H1 (cell line): ENCODE results near the gene CHCHD3. TPM values are rescaled to one million over a fixed set of nuclear protein-coding genes. Genes with fewer than 3 reads are reported as not detected.

Experiments used
- CTCF ChIA-PET: fragments of 300-600 bp; sonication (Branson Sonifier 250); formaldehyde crosslinking; loops from one replicate; lab custom pipeline; 2021; ENCODE audit not compliant: partially characterized antibody; lab: Charles Lee
- POLR2A ChIA-PET: fragments of 300-600 bp; sonication (Branson Sonifier 250); formaldehyde crosslinking; loops from one replicate; lab custom pipeline; 2021; ENCODE audit warnings: inconsistent platforms; ENCODE audit not compliant: partially characterized antibody; lab: Charles Lee
- DNase-seq, 2 experiments: peaks; one replicate each; pipeline versions ENCODE4 v3.0.0 to v3.0.0-alpha.2; 2010 to 2022; ENCODE audit warnings: low spot score in 2 of 2, low read depth in 1 of 2, mixed read lengths in 1 of 2
- FAIRE-seq: peaks from 2 replicates; lab custom pipeline; 2011; peaks lifted over from hg19 to GRCh38; lab: Jason Lieb, UNC
- H2AFZ ChIP-seq: 2 replicates; pipeline ENCODE4 v1.8.1; 2012; ENCODE audit warnings: low read length, inconsistent platforms
- H2AK5ac ChIP-seq: 2 replicates; pipeline ENCODE4 v1.6.1; 2013; ENCODE audit warnings: low read depth, low read length
- H2BK120ac ChIP-seq: replicated peaks from 2 replicates; pipeline ENCODE3; 2013; ENCODE audit warnings: low read depth, low read length, inconsistent platforms
- H2BK12ac ChIP-seq: 2 replicates; pipeline ENCODE4 v1.6.1; 2013; ENCODE audit warnings: low read depth, low read length
- H2BK15ac ChIP-seq: 2 replicates; pipeline ENCODE4 v1.6.1; 2013; ENCODE audit warnings: low read length
- H2BK20ac ChIP-seq: 2 replicates; pipeline ENCODE4 v1.6.1; 2013; ENCODE audit warnings: low read length
- H2BK5ac ChIP-seq: 2 replicates; pipeline ENCODE4 v1.6.1; 2013; ENCODE audit warnings: low read depth, low read length
- H3K14ac ChIP-seq: 2 replicates; pipeline ENCODE4 v1.6.1; 2013; ENCODE audit warnings: inconsistent platforms; ENCODE audit not compliant: insufficient read length
- H3K18ac ChIP-seq: 2 replicates; pipeline ENCODE4 v1.6.1; 2013; ENCODE audit warnings: low read length; ENCODE audit errors: extremely low read depth
- H3K23ac ChIP-seq: 2 replicates; pipeline ENCODE4 v1.6.1; 2013; ENCODE audit warnings: inconsistent platforms; ENCODE audit not compliant: insufficient read length
- H3K23me2 ChIP-seq: 2 replicates; pipeline ENCODE4 v1.6.1; 2013; ENCODE audit warnings: low read depth, low read length
- H3K27ac ChIP-seq: 2 replicates; pipeline ENCODE4 v1.6.1; 2011; ENCODE audit warnings: low read depth, low read length, inconsistent platforms
- H3K27me3 ChIP-seq, 4 experiments: replicated peaks in 1 of 4; 1 replicate in 1 of 4; 2 replicates in 3 of 4; pipeline versions ENCODE4 v1.6.1 to v1.8.1; 2011 to 2013; ENCODE audit warnings: low read length in 3 of 4, mild to moderate bottlenecking in 3 of 4, inconsistent platforms in 2 of 4, mixed read lengths in 2 of 4, moderate library complexity in 1 of 4; ENCODE audit not compliant: control insufficient read depth in 3 of 4, insufficient read depth in 3 of 4; ENCODE audit errors: extremely low read depth in 1 of 4
- H3K36me3 ChIP-seq, 4 experiments: 2 replicates each; pipeline versions ENCODE4 v1.6.1 to v1.8.1; 2011 to 2013; ENCODE audit warnings: mild to moderate bottlenecking in 4 of 4, low read length in 3 of 4, moderate library complexity in 2 of 4, control low read depth in 1 of 4, inconsistent platforms in 1 of 4; ENCODE audit not compliant: insufficient read depth in 4 of 4, control insufficient read depth in 2 of 4
- H3K4ac ChIP-seq: replicated peaks from 2 replicates; pipeline ENCODE3; 2013; ENCODE audit warnings: low read length, low read depth, mixed read lengths, inconsistent platforms; ENCODE audit not compliant: insufficient read length
- H3K4me1 ChIP-seq, 4 experiments: replicated peaks in 1 of 4; 1 replicate in 1 of 4; 2 replicates in 3 of 4; pipeline versions ENCODE4 v1.6.1 to v1.8.1; 2011 to 2013; ENCODE audit warnings: low read length in 3 of 4, inconsistent platforms in 2 of 4, mixed read lengths in 1 of 4; ENCODE audit not compliant: insufficient read depth in 4 of 4, control insufficient read depth in 3 of 4
- H3K4me2 ChIP-seq, 2 experiments: 2 replicates each; pipeline versions ENCODE4 v1.6.1 to v1.8.1; 2011 to 2013; ENCODE audit warnings: low read depth in 2 of 2, low read length in 2 of 2, control low read depth in 1 of 2, inconsistent platforms in 1 of 2, mild to moderate bottlenecking in 1 of 2; ENCODE audit not compliant: insufficient read depth in 1 of 2
- H3K4me3 ChIP-seq, 4 experiments: fragments of 200-600, 300-600 bp in 1 of 4; sonication (generic), shearing (Covaris generic), sonication (Bioruptor Twin) in 1 of 4; 2 replicates each; pipeline versions ENCODE4 v1.5.1 to v1.8.1; 2011 to 2016; ENCODE audit warnings: low read length in 4 of 4, low read depth in 3 of 4, control low read depth in 2 of 4, inconsistent platforms in 2 of 4, mild to moderate bottlenecking in 2 of 4, mixed read lengths in 1 of 4, moderate library complexity in 1 of 4; ENCODE audit not compliant: insufficient read depth in 2 of 4; ENCODE audit errors: extremely low read depth in 1 of 4
- H3K56ac ChIP-seq: replicated peaks from 2 replicates; pipeline ENCODE3; 2013; ENCODE audit warnings: low read depth, mild to moderate bottlenecking, mixed read lengths, low read length, inconsistent platforms; ENCODE audit not compliant: insufficient read length
- H3K79me1 ChIP-seq: 2 replicates; pipeline ENCODE4 v1.6.1; 2013; ENCODE audit warnings: low read depth, low read length, control low read depth
- H3K79me2 ChIP-seq, 2 experiments: 2 replicates each; pipeline versions ENCODE4 v1.6.1 to v1.8.1; 2012 to 2013; ENCODE audit warnings: low read length in 2 of 2, mild to moderate bottlenecking in 2 of 2, inconsistent platforms in 1 of 2; ENCODE audit not compliant: insufficient read depth in 2 of 2, control insufficient read depth in 1 of 2
- H3K9ac ChIP-seq, 4 experiments: replicated peaks in 1 of 4; 1 replicate in 1 of 4; 2 replicates in 3 of 4; pipeline versions ENCODE4 v1.6.1 to v1.8.1; 2011 to 2013; ENCODE audit warnings: low read depth in 3 of 4, low read length in 3 of 4, control low read depth in 2 of 4, mild to moderate bottlenecking in 2 of 4, moderate library complexity in 2 of 4, inconsistent platforms in 1 of 4; ENCODE audit errors: extremely low read depth in 1 of 4
- H3K9me3 ChIP-seq, 2 experiments: 2 replicates each; pipeline versions ENCODE4 v1.6.1 to v1.8.1; 2012 to 2013; ENCODE audit warnings: mild to moderate bottlenecking in 2 of 2, moderate library complexity in 2 of 2, control low read depth in 1 of 2, inconsistent platforms in 1 of 2, low read depth in 1 of 2, low read length in 1 of 2, mixed read lengths in 1 of 2; ENCODE audit not compliant: insufficient read depth in 2 of 2
- H4K20me1 ChIP-seq, 2 experiments: replicated peaks in 1 of 2; 2 replicates each; pipeline versions ENCODE3 to v1.8.1; 2011 to 2013; ENCODE audit warnings: inconsistent platforms in 2 of 2, low read length in 2 of 2, mild to moderate bottlenecking in 1 of 2; ENCODE audit not compliant: insufficient read depth in 2 of 2, control insufficient read depth in 1 of 2
- H4K5ac ChIP-seq: 2 replicates; pipeline ENCODE4 v1.6.1; 2013; ENCODE audit warnings: low read length, low read depth, mixed read lengths, inconsistent platforms; ENCODE audit not compliant: insufficient read length
- H4K8ac ChIP-seq: 2 replicates; pipeline ENCODE4 v1.8.0; 2013; ENCODE audit warnings: mild to moderate bottlenecking, moderate library complexity, low read length, inconsistent platforms; ENCODE audit not compliant: insufficient read depth; ENCODE audit errors: extremely low read depth
- H4K91ac ChIP-seq: replicated peaks from 2 replicates; pipeline ENCODE3; 2013; ENCODE audit warnings: low read length, mixed read lengths, inconsistent platforms; ENCODE audit not compliant: insufficient read length
- HDAC2 ChIP-seq, 2 experiments: fragments of 300-600 bp in 1 of 2; sonication (generic) in 1 of 2; IDR thresholded peaks; 2 replicates each; pipeline ENCODE4 v1.6.1; 2011 to 2012; ENCODE audit warnings: low read depth in 2 of 2, low read length in 2 of 2, mild to moderate bottlenecking in 2 of 2, moderate library complexity in 2 of 2, borderline replicate concordance in 1 of 2, inconsistent platforms in 1 of 2
- WGBS, 2 experiments: shearing (Covaris generic) in 1 of 2; methylation state at CpG; one replicate each; pipeline versions ENCODE4 v1.1.6 to v1.1.7; 2013 to 2015; ENCODE audit warnings: low lambda C conversion rate in 2 of 2, mixed read lengths in 2 of 2, inconsistent platforms in 1 of 2, low coverage in 1 of 2, missing lambda C conversion rate in 1 of 2; ENCODE audit not compliant: insufficient replicate concordance in 2 of 2, insufficient coverage in 1 of 2, insufficient read length in 1 of 2; ENCODE audit errors: extremely low coverage in 1 of 2, missing lambda C conversion rate in 1 of 2; 5-methylcytosine and 5-hydroxymethylcytosine counted together
- polyA plus RNA-seq, 7 experiments: library from polyadenylated mRNA; depleted of rRNA in 3 of 7; stranded (reverse) in 5 of 7; unstranded in 2 of 7; fragments of >200 nt in 5 of 7; fragments of 200-250 nt in 2 of 7; gene quantifications; 1 replicate in 5 of 7; 2 replicates in 1 of 7; 4 replicates in 1 of 7; pipeline versions ENCODE4 v1.2.1 to v1.2.3, GENCODE V29; 2011 to 2013; ENCODE audit warnings: missing spikeins in 2 of 7, mixed read lengths in 2 of 7
- total RNA-seq: library from RNA; stranded (reverse); fragmentation: NEBNext Ultra II Directional; extraction: Animal tissue kit (Norgen Biotek cat#: 25700); gene quantifications from 2 replicates; pipeline ENCODE4 v1.2.1, GENCODE V29; 2021

The CHCHD3 gene
- total and polyA plus RNA-seq, 2 of the 8 experiments (the other 6 are each of a cell fraction or from before 2014, with no cell fraction given): 42.9 to 137 TPM

DNA sequence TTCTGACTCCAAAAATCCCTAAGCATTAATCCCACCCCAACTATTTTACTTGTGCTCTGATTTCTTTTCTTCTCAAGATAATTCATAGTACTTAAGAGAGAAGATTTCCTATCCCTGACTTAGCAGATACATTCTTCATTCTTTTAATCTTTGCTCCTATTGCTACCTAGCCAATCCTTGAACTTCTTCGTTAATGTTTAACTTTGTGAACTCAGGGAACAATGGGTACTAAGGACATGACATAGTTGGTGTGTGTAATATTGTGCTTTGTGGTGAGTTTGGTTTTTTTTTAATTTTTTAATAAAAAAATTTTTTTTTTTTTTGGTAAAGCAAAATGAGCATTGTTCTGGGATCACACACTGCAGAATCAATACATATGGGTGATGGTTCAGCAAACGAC lies 166.2 kb downstream of the CHCHD3 start:
- no peak overlapping the region for H3K14ac ChIP-seq
- ChIA-PET CTCF (interaction anchor here (1.0 kb wide), 1 partner anchor 205 kb away, joined by 4 read pairs; no protein-coding TSS in a partner anchor), POLR2A (no interaction called here)
- H3K23ac ChIP-seq: no peak overlapping the region
- H4K8ac ChIP-seq: no peak overlapping the region
- no peak overlapping the region for H3K56ac ChIP-seq
- no peak overlapping the region for H3K4me3 ChIP-seq
- peaks cover 3% of the 10 kb centered on the region; the same call in 1 of the 2 replicates for H3K79me1 ChIP-seq
- H4K91ac ChIP-seq: no peak overlapping the region
- no peak overlapping the region for H2BK15ac ChIP-seq
- H2BK5ac ChIP-seq: no peak overlapping the region
- no peaks in the 10 kb centered on the region for H4K20me1 ChIP-seq
- H3K36me3 ChIP-seq: peaks cover 0 to 3% (median 0%) of the 10 kb centered on the region in 4 experiments; a peak in 2 of 8 replicates
- H3K9me3 ChIP-seq: no peaks in the 10 kb centered on the region
- FAIRE-seq (no peak), DNase-seq (no peak)
- no peak overlapping the region for H2BK120ac ChIP-seq
- H2AFZ ChIP-seq: no peak overlapping the region
- H3K79me2 ChIP-seq: peaks cover 0 to 2% of the 10 kb centered on the region in 2 experiments; a peak in 1 of 4 replicates
- no peaks in the 10 kb centered on the region for H3K4me1 ChIP-seq
- 96% methylated on average over 2 of the region's 2 CpGs; no CpG with 5 or more reads in 1 of the 2 experiments for WGBS, 2 experiments
- no peak overlapping the region for H2BK12ac ChIP-seq
- no peak overlapping the region for H2BK20ac ChIP-seq
- H3K23me2 ChIP-seq: no peaks in the 10 kb centered on the region
- no peak overlapping the region for H3K9ac ChIP-seq
- no peak overlapping the region for H4K5ac ChIP-seq
- no peaks in the 10 kb centered on the region for H3K27me3 ChIP-seq
- no peak overlapping the region for H3K18ac ChIP-seq
- H2AK5ac ChIP-seq: no peak overlapping the region
- H3K4ac ChIP-seq: no peak overlapping the region
- no peak overlapping the region for H3K27ac ChIP-seq
- no peak overlapping the region for H3K4me2 ChIP-seq
- no peak for TF ChIP-seq HDAC2 (IDR thresholded peaks at IDR 0.05; ENCODE audit: borderline replicate concordance in 1 of 2, low read depth in 2 of 2, low read length in 2 of 2)
